T-cell (primary cell): ENCODE measurements around the gene MAMDC2. TPM values are rescaled to one million over a fixed set of nuclear protein-coding genes. Genes with fewer than 3 reads are reported as not detected.

Source experiments
- total RNA-seq, 35 experiments: library from RNA in 6 of 35; stranded (reverse) in 6 of 35; fragments of 120-200 nt in 1 of 35; gene quantifications; one replicate each; pipeline versions ENCODE4 v1.2.1 to v1.2.4 and lab custom pipeline; 2013 to 2026

The MAMDC2 gene
- total RNA-seq, 5 donors from 2014 or later (not counting 1 experiment from before 2014, with no cell fraction given), result 0.09 to 0.19 (median 0.12) TPM; not detected in 2

Other genes starting within 250 kb of the MAMDC2 start
- gene CFAP95, start 223.0 kb upstream of the MAMDC2 start, total RNA-seq, result not detected
- gene SMC5, start 215.1 kb downstream of the MAMDC2 start, total RNA-seq, result 10 to 100 TPM; 31.6 to 35.5 (median 34.5) TPM